IPS-18c (cell line): ENCODE measurements around the gene FAM163A.
"Not testable (repeated sequence)": the region's sequence is repeated elsewhere in the genome, so short reads cannot be mapped to it uniquely, and the experiment has no call there.

Source experiments
- H3K4me3 ChIP-seq: 2 replicates; pipeline ENCODE4 v1.7.0; 2013; ENCODE audit warnings: low read depth, mild to moderate bottlenecking, low read length, moderate library complexity; ENCODE audit not compliant: insufficient read depth
- H3K9me3 ChIP-seq: one replicate; pipeline ENCODE4 v1.6.1; 2013; ENCODE audit warnings: mild to moderate bottlenecking, low read length, moderate library complexity; ENCODE audit not compliant: control insufficient read depth, insufficient read depth

The FAM163A gene

DNA sequence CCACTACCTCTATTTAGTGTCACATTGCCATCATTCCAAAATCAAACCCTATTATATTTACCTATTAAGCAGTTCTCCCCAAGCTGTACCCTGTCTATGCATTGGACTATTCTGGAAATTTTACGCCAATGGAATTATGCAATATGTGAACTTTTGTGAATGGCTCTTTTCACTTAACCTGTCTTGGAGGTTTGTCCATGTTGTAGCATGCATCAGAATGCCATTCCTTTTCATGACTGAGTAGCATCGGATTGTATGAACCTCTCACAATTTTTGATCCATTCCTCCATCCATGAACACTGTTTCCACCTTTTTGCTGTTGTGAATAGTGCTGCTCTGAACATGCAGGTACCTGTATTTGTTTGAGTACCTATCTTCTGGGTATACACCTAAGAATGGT lies 33.7 kb downstream of the FAM163A start:
- Histone ChIP-seq H3K4me3 (no peak overlapping the region), H3K9me3 (no peaks in the 10 kb centered on the region)

DNA sequence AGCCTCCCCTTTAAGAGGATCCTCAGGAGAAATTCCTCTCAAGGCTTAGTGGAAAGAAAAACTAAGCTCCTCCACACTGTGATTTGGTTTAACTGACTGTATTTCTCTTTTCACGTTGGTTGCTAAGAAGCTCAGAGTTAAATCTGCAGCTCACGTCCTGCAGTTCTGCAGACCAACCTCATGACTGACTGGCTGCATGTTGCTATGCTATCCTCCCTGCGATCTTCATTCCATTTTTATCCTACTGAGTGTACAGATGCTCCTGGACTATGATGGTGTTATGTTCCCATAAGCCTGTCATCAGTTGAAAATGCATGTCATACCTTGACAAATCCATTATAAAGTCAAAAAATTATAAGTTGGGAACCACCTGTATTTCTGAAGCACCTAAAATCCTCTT lies 34.6 kb downstream of the FAM163A start:
- H3K9me3 ChIP-seq = no peaks in the 10 kb centered on the region

DNA sequence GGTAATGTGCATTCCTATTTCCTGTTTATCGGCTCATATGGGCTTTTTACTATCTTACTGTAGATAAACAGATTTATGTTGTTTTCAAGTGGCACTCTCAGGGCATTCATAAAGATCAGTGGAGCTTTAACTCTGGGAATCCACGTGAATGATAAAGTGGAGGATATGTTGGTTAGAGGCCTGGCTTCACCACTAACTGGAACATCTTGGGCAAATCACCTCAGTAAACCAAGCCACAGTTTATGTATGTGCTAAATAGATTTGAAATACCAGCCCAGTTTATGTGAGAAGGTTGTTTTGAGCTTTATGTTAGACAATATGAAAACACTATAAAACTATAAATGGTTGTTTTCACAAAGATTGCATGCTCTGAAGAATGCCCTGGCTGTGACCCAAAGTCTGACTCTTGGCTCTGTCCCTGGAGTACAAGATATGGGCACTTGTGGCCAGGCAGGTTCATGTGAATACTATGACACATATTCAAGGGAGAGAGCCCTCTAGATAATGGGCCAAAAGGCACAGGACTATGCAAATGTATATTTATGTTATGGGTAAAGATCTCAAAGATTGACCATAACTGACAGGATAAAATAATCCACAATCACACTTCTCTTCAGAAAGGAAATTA lies 36.7 kb downstream of the FAM163A start:
- H3K9me3 ChIP-seq = no peaks in the 10 kb centered on the region
- H3K4me3 ChIP-seq = no peak overlapping the region

More for the DNA sequence above, 34.6 kb downstream of the FAM163A start:
- H3K4me3 ChIP-seq = no peak overlapping the region

DNA sequence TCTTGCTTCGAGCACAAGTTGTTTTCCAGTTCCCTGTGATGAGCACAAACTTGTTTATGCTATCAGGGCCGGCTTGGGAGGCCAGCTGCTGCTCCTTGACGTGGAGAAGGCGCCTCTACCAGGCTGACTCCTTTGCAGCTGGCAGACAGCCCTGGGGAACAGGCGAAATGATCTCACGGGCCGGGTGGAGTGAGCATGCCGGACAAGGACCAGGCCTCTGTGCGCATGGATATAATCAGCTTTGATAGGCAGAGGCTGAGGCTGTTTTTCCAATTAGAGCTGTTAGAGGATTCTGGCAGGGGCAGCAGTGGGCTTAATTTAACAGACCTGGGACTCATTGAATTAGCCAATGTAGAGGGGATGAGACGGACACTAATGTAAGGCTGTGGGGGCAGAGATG lies 38.9 kb downstream of the FAM163A start:
- Histone ChIP-seq H3K4me3 (no peak overlapping the region), H3K9me3 (no peaks in the 10 kb centered on the region)

DNA sequence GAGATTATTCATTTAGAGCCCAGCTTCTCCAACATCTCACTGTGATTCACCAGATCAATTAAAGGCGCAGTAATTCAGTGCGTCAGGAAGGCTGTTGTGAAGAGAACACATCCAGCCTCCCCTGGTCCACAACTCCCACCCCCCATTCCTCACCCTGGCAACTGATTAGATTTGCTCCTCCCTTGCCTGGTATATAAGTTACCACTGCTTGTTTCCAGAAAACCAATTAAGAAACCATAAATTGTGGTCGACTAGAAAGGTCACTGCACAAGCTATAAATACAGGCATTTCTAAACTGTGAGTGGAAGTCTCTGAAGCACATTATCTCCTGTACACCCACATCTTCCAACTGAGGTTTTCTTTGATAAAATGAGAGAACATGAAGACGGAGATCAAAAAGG lies 41.9 kb downstream of the FAM163A start:
- Histone ChIP-seq H3K4me3 (no peak overlapping the region), H3K9me3 (no peaks in the 10 kb centered on the region)

DNA sequence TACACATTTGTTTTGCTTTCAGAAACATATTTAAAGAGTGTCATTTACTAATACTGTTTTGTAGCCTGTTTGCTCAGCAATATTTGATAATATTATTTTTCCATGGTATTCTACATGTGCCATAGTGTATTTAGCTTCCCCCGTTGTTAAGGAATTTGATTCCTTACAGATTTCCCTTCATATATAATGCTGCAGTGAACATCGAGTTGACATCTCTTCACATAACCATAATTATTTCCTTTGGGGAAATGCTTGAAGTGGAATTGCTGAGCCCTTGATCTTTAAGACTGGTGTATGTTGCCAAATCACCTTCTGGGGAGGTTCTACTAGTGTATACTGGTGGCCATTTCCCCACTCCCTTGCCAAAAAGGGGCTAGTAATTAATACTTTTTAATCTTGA lies 42.6 kb downstream of the FAM163A start:
- H3K4me3 ChIP-seq = no peak overlapping the region
- H3K9me3 ChIP-seq = no peaks in the 10 kb centered on the region

DNA sequence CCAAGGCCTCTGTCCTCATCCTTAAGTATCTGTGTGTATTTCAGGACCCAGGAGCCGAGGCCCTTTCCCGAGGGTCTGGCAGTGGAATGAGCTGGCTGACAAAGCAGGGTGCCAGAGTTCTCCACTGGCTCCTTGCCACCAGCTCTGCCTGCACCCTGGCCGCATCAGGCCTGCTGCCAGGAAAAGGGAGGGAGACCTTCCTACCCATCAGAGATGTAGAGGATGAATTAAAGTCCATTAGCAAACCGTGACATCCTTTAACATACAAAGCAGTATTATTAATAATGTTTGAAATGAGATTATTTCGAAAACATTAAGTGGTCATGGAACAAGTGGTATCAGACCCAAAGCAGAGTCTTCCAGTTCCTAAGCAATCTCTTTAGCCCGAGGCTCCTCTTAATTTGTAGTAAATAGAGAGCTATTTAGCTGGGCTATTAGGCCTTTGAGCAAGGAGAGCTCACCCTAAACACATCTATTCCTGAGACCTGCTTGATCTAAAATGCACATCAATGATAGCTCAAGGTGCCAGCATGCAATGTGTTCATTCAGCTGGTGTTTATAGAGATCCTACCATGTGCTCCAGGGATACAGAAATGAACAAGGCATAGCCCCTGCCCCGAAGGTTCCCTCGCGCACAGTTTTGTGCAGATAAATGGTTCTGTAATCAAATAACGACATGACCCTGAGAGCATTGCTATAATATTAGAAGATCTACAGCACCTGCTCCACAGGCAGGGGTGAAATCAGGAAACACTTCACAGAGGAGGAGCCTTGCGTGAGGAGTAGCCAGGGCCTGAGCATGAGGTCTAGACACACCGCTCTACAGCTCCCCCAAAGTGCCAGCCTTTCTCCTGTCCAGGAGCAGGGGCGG lies 44.0 kb downstream of the FAM163A start:
- Histone ChIP-seq H3K4me3 (no peak overlapping the region; the same call in 1 of the 2 replicates), H3K9me3 (no peaks in the 10 kb centered on the region)

DNA sequence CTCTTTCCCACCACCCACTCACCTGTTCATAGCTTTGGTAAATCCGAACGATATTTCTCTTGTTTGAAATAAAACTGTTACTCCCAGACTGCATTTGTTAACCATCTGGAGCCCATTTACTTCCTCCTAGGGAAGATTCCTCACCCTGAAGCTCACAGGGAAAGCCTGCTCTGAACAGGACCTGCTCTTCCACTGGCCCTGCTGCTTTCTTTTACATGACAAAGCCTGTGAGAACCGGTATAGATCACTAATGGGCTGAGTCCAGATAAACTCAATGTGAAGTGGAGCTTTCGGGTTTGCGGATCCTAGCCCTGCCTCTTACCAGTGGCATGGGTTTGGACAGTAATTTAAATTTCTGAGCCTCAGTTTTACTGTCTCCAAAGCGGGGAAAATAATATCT lies 45.2 kb downstream of the FAM163A start:
- no peaks in the 10 kb centered on the region for H3K9me3 ChIP-seq
- no peak overlapping the region for H3K4me3 ChIP-seq

DNA sequence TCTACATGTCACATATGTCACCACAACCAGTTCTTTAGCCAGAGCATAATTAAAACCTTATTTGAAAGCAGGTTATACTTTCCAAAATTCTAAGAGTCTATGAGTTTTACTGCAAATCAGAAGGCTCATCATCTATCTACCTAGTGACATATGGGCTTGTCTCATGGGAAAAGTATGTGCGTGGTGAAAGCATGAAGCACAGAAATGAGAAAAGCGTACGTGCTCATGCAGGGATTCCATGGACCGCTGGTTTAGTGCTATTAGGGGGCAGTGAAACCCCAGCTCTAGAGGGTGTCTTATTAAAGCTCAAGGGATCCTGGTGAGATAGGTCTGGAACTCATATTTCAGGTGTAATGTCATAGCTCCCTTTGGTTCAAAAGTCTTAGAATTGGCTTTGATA lies 50.2 kb downstream of the FAM163A start:
- Histone ChIP-seq H3K9me3 (no peaks in the 10 kb centered on the region), H3K4me3 (no peak overlapping the region)

DNA sequence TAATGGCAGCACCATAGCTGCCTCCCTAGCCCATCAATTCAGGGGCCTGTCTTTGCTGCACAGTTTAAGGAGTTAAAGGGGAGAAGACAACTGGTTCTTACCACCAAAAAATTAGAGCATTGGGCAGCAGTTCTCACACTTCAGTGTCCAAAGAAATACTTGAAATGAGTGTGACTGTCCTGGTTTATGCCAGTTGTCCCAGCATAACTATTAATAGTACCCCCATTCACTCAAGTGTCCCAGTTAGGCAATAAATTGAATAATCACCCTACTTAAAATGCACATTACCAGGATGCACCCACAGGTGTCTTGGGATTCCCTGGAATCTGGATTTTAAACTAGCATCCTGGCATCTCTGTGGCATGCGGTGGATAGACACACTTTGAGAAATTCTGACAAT lies 51.1 kb downstream of the FAM163A start:
- H3K4me3 ChIP-seq = no peak overlapping the region

DNA sequence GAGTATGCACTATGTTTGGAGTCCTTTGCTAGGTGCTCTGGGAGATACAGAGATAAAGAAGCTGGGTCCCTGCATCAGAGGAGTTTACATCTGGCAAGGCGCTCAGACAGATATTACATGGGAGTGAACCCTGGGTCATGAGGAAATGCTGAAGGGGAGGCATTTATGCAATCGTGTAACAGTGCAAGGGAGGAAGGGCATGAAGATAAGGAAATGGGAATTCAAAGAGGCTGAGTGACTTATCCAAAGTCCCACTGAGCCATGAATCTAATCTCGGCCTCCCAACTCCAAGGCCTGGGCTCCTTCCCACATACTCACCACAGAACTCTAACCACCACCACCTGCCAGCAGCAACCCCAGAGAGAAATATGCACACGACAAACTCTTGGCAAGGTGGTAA lies 51.6 kb downstream of the FAM163A start:
- Histone ChIP-seq H3K4me3 (no peak overlapping the region), H3K9me3 (peaks cover under 1% of the 10 kb centered on the region)

More for the DNA sequence above, 51.1 kb downstream of the FAM163A start:
- no peaks in the 10 kb centered on the region for H3K9me3 ChIP-seq

DNA sequence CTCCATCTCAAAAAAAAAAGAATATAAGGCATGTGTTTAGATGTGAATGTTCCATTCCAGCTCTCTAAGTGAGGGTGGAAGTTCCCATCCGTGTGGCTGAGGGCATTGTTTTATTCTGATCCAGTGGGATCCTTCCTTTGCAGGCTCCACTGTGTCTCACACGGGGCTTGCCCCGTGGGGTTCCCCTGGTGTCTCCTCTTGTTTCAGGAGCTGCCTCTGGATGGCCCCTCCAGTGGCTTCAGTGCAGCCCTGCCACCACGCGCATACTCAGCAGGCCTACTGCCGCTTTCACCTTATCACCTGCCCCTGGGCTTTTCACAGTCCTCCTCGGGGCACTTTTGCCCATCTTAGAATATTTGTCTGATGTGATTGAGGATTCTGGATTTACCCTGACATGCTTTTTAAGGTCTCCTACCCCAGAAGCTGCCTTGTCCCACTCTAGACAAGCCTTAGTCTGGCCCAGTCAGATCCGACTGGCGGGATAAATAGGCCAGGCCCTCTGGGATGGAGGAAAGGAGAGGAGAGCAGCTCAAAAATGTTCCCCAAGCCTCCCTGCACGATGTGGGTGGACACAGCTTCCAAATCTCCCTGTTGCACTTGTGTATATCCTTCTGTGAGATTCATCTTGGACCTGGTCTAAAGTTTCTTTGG lies 55.2 kb downstream of the FAM163A start:
- peaks cover 2% of the 10 kb centered on the region for H3K9me3 ChIP-seq
- H3K4me3 ChIP-seq = no peak overlapping the region

DNA sequence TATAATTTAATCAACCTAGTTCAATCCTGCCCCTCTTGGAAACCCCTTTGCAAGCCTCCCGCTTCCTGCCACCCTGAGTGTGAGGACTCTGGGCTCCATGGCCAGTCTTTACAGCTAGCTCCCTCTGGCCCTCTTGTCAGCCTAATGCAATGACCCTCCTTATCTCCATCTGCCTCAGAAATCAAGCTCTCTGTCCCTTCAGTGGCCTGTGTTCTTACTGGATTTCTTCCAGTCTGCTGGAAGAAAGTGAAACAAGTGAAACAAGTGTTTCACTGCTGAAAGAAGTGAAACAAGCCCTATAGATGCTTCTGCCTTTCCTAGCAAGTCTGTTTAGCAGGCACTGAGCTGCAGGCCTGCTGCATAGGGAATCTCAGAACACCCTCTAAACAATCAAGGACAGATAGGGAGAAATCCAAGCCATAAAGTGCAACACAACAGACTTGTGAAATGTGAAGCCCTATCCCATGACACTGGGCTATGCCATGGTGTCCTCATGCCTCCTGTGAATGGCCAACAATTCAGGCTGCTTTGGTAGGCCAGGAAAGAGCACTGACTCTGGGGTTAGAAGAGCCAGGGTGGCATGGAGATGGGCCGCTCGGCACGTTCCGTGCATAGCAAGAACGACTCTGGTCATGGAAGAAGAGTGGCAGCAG lies 55.9 kb downstream of the FAM163A start:
- H3K4me3 ChIP-seq = no peak overlapping the region
- H3K9me3 ChIP-seq = peaks cover 2% of the 10 kb centered on the region

DNA sequence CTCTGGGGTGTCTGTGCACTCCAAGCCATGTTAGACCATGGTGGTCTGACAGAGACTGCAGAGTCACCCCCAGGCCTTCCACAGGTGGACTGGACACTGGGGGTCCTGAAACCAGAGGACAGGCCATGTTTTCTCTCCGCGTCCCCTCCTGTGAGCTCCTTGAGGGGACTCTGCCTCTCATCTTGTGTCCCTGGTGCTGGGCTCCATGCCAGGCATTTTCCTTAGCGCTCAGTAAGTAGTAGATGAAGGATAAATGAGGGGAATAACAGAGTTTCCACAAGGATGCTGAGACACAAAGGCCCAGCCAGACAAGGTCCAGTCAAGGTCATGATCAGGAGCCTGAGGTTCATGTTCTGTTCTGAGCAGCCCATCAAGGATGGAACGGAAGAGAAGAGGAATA lies 57.4 kb downstream of the FAM163A start:
- Histone ChIP-seq H3K4me3 (no peak overlapping the region), H3K9me3 (peaks cover 2% of the 10 kb centered on the region)

DNA sequence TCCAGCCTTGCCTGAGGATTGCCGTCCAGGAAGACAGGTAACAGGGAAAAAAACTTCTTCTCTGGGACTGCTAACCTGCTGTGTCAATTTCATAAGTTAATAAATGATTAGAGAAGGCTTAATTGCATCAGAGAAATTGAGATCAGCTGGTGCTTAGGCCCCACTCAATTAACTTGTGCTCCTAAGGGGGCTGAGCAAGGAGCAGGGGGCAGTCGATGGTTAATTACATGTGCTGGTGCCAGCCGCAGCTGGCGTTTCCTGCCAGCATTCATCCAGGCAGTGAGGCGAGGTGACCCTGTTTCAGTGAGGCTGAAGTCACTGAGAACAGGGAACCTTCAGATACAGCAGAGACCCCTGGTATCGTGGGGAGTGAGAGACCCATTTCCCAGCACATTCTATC lies 60.0 kb downstream of the FAM163A start:
- no peak overlapping the region for H3K4me3 ChIP-seq
- peaks cover 2% of the 10 kb centered on the region for H3K9me3 ChIP-seq

DNA sequence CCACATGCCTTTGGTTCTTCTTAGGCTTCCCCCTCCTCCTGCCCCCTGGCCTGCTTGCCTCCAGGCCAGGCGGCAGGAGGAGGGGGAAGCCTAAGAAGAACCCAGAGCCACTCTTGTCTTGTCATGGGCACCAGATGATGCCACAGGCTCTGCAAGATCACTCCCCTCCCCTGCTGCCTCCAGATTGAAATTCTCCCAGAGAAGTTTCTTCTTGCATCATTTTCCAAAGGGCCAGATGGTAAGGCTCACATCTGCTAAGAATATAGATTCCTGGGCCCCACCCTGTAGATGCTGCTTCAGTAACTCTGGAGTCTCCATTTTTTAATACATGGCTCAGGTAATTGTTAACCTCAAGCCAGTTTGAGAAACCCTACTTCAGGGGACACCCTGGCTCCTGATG lies 60.8 kb downstream of the FAM163A start:
- no peak overlapping the region for H3K4me3 ChIP-seq

DNA sequence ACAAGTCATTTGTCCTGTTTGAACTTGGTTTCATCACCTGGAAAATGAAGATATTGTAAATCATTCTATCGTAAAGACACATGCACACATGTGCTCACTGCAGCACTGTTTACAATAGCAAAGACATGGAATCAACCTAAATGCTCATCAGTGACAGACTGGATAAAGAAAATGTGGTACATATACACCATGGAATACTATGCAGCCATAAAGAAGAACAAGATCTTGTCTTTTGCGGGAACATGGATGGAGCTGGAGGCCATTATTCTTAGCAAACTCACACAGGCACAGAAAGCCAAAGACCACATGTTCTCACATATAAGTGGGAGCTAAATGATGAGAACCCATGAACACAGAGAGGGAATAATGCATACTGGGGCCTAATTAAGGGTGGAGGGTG lies 61.3 kb downstream of the FAM163A start:
- H3K9me3 ChIP-seq, H3K4me3 ChIP-seq: not testable (repeated sequence)

More for the DNA sequence above, 60.8 kb downstream of the FAM163A start:
- H3K9me3 ChIP-seq = peaks cover 2% of the 10 kb centered on the region
